D341Med (cell line): ENCODE data around the gene GPR132.
A peak's percentile ranks its signal among the peaks of the same experiment; 100 is the strongest.
"Not testable (repeated sequence)": the region's sequence is repeated elsewhere in the genome, so short reads cannot be mapped to it uniquely, and the experiment has no call there.

ENCODE experiments used
- DNase-seq: peaks from one replicate; pipeline ENCODE4 v3.0.0; 2012; ENCODE audit warnings: low spot score

GPR132 gene

GRCh38 chr14:105091054-105091516, 25.9 kb upstream of the GPR132 start:
- DNase-seq: no peak

DNA sequence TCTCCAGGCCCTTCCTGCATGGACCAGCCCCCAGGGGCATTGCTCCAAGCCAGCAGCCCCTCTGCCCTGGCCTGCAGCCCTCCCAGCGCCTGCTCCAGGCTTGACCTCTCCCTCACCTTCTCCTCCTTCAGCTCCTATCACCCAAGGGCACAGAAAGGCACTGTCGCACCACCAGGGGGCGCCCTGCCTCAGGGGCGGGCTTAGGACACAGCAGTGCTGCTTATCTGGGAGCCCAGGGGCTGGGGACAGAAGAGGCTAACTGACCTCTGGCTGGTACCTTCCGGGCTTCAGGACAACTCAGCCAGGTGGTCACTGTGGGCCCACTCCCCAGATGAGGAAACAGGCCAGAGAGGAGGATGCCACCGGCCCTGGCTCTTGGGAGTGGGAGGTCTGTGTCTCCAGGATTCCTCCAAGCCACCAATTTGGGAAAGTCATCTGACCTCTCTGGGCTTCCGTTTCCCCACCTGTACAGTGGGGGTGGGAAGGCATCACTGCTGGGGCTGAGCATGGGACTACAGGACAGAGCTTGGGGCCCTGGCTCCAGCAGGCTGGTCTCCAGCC, 25.3 kb upstream of the GPR132 start:
- DNase-seq: peak; percentile 83

GRCh38 chr14:105089746-105090492, 24.7 kb upstream of the GPR132 start:
- peak; percentile 29 for DNase-seq

DNA sequence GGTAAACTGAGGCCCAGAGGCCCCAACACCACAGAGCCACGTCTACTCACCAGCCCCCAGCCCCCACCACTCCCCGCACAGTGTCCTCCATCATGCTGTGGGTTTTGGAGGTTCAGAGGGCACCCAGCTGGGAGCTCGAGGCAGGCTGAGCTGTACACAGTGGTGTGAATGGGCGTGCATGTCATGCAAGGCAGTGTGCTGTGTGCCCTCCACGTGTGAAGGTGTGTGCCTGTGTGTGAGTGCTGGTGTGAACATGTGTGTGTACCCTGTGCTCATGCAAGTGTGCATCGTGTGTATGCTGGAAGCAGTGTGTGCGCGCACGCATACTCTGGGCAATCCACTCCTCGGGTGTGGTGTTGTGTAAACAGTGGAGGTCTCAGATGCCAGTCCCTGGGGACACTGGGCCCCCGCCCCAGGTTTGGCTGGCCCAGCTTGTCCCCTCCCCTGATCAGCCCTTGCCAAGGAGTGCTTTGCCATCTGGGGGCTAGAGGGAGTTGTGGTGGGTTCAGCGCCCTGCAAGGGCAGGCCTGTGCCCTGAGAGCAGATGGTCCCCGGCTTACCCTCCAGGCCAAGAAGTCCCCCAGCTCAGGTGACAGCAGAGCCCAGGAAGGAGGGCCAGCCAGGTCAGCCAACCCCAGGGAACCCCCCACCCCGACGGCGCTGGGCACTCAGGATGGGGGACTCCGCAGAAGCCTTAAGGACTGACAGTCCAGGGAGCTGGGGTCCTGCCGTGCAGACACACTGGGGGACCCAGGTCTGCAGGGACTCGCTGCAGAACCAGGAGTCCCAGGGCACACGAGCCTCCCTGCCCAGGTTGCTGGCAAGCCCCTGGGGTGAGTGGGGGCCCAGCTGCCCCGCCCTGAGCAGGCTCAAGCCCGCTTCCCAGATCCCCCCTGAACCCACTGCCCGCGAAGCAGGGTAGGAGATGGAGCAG, 23.8 kb upstream of the GPR132 start:
- DNase-seq: peak; percentile 30

DNA sequence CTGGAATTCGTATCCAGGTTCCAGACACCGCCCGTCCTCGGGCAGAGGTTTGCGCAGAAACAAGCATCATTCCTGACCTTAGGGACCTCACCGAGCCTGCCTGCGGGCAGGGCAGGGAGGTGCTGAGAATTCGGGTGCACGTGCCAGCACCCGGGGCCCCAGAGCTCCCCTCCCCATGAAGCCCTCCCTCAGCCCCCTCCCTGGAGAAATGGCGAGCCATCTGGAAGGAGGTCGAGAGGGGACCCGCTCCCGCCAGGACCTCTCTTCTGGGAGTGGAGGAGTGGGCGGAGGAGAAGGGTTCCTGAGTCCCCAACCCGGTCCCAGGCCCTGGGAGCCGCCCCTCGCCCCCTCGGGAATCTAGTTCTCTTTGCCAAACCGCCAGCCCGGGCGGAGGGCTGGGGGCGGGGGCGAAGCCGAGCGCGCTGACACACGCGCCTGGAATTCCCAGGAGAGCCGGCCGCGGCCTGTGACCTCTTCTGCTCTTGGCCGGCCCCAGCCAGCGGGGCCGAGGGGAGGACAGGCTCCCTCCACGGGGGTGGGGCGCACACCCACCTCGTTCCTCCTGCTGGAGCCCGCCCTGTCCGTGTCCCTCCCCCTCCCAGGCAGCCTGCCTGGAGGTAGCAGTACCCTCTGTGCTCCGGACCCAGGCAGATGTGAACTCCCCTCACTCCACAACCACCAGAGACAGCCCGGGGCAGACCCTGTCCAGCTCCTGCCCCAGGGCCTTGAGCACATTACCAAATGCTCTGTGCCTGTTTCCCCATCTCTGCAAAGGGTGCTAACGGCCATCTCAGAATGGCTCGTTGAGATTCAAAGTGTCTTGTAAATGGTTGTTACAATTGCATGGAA, 23.0 kb upstream of the GPR132 start:
- peak; percentile 54 for DNase-seq

- DNase-seq: peak; percentile 70
These were observed 22.2 kb upstream of the GPR132 start for GRCh38 chr14:105087308-105087962.

DNA sequence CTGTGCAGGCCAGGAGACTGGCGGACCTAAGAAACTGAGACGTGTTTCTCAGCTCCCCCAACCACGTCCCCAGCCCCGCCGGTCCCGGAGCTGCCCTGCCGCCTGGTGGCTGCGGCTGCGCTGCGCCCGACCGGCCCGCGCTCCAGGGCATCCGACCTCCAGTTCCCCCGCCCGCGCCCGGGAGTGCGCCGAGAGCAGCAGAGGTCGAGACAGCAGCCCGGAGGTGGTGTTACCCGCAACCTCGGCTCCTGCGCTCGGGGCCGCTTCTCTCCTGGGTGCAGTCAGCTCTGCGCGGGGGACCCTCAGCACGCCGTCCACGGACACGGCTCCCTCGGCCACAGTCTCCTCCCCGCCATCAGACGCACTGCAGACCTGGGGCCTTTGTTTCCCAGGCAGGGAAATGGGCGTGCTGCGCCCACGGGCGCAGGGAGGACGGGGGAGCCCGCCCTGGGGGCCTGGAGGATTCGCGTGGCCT, 21.6 kb upstream of the GPR132 start:
- peak; percentile 92 for DNase-seq

GRCh38 chr14:105085766-105086165, 20.5 kb upstream of the GPR132 start:
- peak; percentile 25 for DNase-seq

GRCh38 chr14:105084741-105085571, 19.7 kb upstream of the GPR132 start:
- no peak for DNase-seq

DNA sequence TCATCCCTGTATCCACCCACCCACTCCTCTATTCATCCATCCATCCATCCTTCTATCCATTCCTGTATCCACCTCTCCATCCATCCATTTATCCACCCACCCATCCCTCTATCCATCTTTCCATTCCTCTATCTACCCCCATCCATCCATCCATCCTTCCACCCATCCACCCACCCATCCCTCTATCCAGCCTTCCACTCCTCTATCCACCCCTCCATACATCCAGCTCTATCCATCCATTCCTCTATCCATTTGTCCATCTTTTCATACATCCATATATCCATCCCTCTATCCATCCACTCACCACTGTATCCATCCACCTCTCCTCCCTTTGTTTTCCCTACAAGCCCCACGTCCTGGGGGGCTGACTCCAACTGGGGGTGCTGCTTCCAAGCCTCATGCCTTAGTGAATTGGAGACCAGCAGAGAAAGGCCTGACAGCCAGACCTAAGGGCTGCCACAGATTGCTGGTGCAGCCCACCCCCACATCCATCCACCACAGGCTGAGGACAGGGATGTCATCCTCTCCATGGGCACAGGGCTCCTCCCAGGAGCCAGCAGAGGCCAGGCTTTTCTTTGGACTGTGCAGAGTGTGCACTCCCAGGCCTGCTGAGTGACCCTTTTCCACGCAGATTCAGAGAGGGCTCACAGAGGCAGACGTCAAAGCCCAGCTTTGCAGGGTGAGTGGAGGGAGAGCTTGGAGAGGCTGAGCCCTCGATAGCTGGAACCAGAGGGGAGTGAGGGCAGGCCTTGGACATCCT, 18.9 kb upstream of the GPR132 start:
- no peak for DNase-seq

- DNase-seq: no peak
These were observed 17.5 kb upstream of the GPR132 start for GRCh38 chr14:105082703-105083102.

GRCh38 chr14:105081473-105081872, 16.2 kb upstream of the GPR132 start:
- DNase-seq: not testable (repeated sequence)

DNA sequence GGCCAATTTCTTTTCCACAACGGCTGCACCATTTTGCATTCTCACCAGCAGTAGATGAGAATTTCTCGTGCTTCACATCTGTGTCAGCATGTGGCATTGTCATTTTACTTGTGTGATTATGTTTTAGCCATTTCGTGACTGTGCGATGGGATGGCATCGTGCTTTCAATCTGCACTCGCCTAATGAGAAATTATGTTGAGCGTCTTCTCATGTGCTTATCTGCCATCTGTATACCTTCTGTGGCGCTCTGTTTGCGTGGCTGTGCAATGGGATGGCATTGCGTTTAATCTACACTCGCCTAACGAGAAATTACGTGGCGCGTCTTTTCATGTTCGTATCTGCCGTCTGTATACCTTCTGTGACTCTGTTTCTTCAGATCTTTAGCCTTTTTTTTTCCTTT, 14.9 kb upstream of the GPR132 start:
- no peak for DNase-seq

DNA sequence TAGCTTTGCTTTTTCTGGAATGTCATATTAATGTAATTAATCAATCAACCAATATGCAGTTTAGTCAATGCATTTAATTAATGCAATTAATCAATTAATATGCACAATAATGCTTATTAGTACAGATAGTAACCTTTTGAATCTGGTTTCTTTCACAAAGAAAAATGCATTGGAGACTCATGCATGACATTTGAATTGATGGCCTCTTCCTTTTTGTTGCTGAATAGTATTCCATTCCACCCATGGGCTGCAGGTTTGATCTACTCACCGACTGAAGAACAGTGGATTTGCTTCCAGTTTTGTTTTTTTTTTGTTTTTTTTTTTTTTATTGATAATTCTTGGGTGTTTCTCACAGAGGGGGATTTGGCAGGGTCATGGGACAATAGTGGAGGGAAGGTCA, 13.1 kb upstream of the GPR132 start:
- no peak for DNase-seq

DNA sequence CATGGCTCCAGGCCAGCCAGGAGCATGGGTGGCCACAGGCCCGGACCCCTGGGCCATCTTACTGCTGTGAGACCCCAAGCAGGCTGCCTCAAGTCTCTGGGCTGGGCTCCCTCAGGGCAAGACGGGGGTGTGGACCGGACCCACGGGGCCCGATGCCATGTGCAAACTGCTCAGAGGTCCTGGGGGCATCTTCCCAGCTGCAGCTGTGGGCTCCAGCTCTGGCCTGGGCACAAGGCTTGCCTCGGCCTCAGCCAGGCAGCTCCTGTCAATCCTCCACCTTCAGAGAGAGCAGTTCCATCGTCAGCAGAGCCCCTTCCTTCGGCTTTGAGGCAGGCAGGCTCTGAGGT, 12.4 kb upstream of the GPR132 start:
- no peak for DNase-seq

DNA sequence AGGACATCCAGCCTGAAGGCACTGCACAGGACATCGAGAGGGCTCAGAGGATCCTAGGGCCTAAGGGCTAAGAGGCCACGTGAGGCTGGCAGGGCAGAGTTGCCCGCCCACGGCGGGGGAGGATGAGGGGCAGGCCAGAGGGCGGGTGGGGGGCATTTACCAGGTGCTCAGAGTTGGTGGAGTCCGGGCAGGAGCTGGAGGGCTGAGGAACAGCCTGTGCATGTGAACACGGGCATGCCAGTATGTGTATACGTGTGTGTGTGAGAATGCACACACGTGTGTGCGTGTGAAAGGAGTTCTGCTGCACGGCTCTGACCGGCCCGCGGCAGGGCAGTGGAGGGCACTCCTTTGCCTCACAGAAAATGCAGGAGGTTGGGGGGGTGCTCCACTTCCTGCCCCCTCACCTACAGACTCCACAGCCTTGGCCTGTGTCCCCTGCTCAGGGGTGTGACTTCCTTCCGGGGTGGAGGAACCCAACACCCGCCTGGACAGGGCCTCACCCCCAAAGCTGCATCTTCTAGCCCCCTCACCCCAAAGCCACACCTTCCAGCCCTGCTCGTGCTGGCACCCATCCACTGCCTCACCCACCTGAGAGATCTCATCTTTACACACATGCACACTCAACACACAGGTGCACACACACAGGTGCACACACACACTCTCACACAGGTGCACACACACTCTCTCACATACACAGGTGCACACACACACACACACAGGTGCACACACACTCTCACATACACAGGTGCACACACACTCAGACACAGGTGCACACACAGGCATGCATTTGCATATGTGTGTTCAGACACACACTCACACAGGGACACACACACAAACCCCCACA, 11.8 kb upstream of the GPR132 start:
- DNase-seq: no peak

DNA sequence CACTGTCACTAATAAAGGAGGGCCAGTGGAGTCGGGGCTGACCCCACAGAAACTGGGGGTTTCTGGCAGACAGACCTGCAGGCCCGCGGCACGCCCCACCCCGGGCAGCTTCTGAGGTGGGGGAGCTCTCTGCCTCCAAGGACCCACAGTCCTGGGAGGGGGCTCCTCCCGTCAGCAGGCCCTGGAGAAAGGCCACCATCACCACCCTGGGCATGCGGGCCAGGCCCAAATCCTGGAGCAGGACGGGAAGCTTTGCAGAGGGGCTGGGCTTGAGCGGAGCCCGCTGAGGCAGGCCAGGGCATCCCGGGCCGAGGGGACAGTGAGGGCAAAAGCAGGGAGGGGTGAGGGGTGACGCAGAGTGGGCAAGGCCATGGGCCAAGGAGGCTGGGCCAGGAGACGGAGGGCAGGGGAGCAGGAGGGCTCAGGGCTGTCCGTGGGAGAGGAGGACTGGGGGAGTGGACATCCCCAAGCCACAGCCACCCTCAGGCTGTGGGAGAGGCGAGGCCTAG, 11.1 kb upstream of the GPR132 start:
- no peak for DNase-seq
